T-helper 2 cell treated with Interferon-gamma antibody and Interleukin-4, amounts not matched to agents 100 ng/mL and 5 ng/mL, for 36 hours (primary cell): Measurements from ENCODE around the gene SP2. TPM values are rescaled to one million over a fixed set of nuclear protein-coding genes. Genes with fewer than 3 reads are reported as not detected.
"Not testable (repeated sequence)": the region's sequence is repeated elsewhere in the genome, so short reads cannot be mapped to it uniquely, and the experiment has no call there.

ENCODE experiments used
- intact Hi-C: fragments of 100-400 bp; cut with micrococcal nuclease; formaldehyde crosslinking; loops from one replicate; pipeline ENCODE4 v1.15.1; 2023
- total RNA-seq: library from RNA; stranded (reverse); gene quantifications from 2 replicates; pipeline ENCODE4 v1.2.3, GENCODE V29; 2022

SP2 gene
- total RNA-seq, 1 donor from 2014 or later, result 30.8 TPM

GRCh38 chr17:47917581-47917980, 21.5 kb downstream of the SP2 start:
- intact Hi-C loops, result no loop called here

GRCh38 chr17:47918006-47918405, 22.0 kb downstream of the SP2 start:
- intact Hi-C loops, result no loop called here

- intact Hi-C loops, result no loop called here
These were observed 23.0 kb downstream of the SP2 start for GRCh38 chr17:47918991-47919390.

- intact Hi-C loops, result not testable (repeated sequence)
These were observed 23.9 kb downstream of the SP2 start for GRCh38 chr17:47919889-47920288.

- intact Hi-C loops, result no loop called here
These were observed 29.0 kb downstream of the SP2 start for GRCh38 chr17:47924785-47925677.

- intact Hi-C loops, result no loop called here
These were observed 29.6 kb downstream of the SP2 start for GRCh38 chr17:47925678-47925988.

- intact Hi-C loops, result no loop called here
These were observed 31.9 kb downstream of the SP2 start for GRCh38 chr17:47927821-47928400.

GRCh38 chr17:47928415-47928814, 32.4 kb downstream of the SP2 start:
- intact Hi-C loops, result no loop called here

GRCh38 chr17:47929218-47930000, 33.4 kb downstream of the SP2 start:
- intact Hi-C loops, result no loop called here

GRCh38 chr17:47931848-47932247, 35.8 kb downstream of the SP2 start:
- intact Hi-C loops, result no loop called here

- intact Hi-C loops, result no loop called here
These were observed 38.8 kb downstream of the SP2 start for GRCh38 chr17:47934856-47935255.

- intact Hi-C loops, result not testable (repeated sequence)
These were observed 39.4 kb downstream of the SP2 start for GRCh38 chr17:47935468-47935867.

- intact Hi-C loops, result no loop called here
These were observed 39.9 kb downstream of the SP2 start for GRCh38 chr17:47935961-47936360.

GRCh38 chr17:47937941-47938340, 41.9 kb downstream of the SP2 start:
- intact Hi-C loops, result no loop called here

- intact Hi-C loops, result loop anchor here (1.0 to 10.0 kb wide), 5 partner anchors 29 to 163 kb away; partner anchors contain the start of genes CBX1, CDK5RAP3, NFE2L1 and SCRN2
These were observed 45.4 kb downstream of the SP2 start, which contains the start of gene PNPO for GRCh38 chr17:47941246-47942095. Gene PNPO, plus strand, starts transcription at chr17:47941571. Its CDS starts 105 bp downstream, at chr17:47941676.

- intact Hi-C loops, result loop anchor here (5.0 to 10.0 kb wide), 2 partner anchors 100 to 163 kb away; partner anchors contain the start of genes CBX1, SCRN2 and SNX11
These were observed 46.1 kb downstream of the SP2 start for GRCh38 chr17:47942096-47942510.

- intact Hi-C loops, result loop anchor here (5.0 to 10.0 kb wide), 2 partner anchors 100 to 162 kb away; partner anchors contain the start of genes CBX1, SCRN2 and SNX11
These were observed 46.5 kb downstream of the SP2 start for GRCh38 chr17:47942568-47942967.

GRCh38 chr17:47945080-47945479, 49.0 kb downstream of the SP2 start:
- intact Hi-C loops, result loop anchor here (10.0 kb wide), 1 partner anchor 160 kb away; the partner anchor contains the start of genes CBX1 and SNX11

- intact Hi-C loops, result loop anchor here (10.0 kb wide), 1 partner anchor 159 kb away; the partner anchor contains the start of genes CBX1 and SNX11
These were observed 49.8 kb downstream of the SP2 start for GRCh38 chr17:47945529-47946508.
